Measurements from ENCODE around the gene MAP2K2.

DNA sequence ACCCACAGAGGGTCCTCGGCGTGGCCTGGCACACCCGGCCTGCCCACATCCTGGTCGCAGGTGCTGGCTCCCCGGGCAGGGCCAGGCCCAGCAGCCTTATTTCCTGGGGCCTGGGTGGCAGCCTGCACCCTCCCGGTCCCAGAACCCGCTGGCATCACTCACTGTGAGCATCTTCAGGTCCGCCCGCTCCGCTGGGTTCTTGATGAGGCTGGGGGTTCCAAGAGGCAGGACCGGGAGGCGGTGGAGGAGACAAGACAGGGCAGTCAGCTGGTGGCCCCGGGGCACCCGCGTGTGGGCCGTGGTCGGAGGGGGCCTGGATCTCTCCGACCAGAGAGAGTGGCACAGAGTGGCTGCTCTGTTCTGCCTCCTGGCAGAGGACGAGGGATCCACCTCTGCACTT, 29.6 kb downstream of the MAP2K2 start:
- no peak for TF ChIP-seq CBX2 (IDR thresholded peaks at IDR 0.05; ENCODE audit: borderline replicate concordance, low read depth)
- TF ChIP-seq, protein P1, sequence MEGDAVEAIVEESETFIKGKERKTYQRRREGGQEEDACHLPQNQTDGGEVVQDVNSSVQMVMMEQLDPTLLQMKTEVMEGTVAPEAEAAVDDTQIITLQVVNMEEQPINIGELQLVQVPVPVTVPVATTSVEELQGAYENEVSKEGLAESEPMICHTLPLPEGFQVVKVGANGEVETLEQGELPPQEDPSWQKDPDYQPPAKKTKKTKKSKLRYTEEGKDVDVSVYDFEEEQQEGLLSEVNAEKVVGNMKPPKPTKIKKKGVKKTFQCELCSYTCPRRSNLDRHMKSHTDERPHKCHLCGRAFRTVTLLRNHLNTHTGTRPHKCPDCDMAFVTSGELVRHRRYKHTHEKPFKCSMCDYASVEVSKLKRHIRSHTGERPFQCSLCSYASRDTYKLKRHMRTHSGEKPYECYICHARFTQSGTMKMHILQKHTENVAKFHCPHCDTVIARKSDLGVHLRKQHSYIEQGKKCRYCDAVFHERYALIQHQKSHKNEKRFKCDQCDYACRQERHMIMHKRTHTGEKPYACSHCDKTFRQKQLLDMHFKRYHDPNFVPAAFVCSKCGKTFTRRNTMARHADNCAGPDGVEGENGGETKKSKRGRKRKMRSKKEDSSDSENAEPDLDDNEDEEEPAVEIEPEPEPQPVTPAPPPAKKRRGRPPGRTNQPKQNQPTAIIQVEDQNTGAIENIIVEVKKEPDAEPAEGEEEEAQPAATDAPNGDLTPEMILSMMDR (IDR thresholded peaks at IDR 0.05): no peak
- no peak for TF ChIP-seq SMC3 (IDR thresholded peaks at IDR 0.05)
- no peak for TF ChIP-seq RCOR1 (IDR thresholded peaks at IDR 0.05; ENCODE audit: low read depth, low read length)

Measured in A549 (cell line).